Measurements from ENCODE around the gene COX18. TPM values are rescaled to one million over a fixed set of nuclear protein-coding genes. Genes with fewer than 3 reads are reported as not detected.

The COX18 gene
- total RNA-seq, 1 experiment from 2014 or later, result 26.9 TPM

DNA sequence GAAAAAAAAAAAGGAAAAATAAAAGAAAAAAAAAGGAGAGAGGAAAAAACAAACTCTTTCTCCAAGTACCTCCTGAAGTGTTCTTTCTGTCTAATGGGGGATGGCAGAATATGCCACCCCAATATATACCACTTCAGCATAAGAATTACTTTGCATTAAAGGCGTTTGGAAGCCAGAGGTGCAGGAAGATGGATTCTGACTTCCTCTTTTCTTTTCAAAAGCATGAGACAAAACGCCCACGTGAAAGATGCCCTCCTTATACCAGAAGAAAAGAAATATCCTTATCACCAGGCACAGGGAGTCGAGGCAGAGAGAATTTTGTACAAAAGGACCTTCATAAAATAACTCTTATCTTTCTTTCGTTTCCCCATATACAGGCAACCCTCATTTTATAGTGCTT, 40.9 kb downstream of the COX18 start:
- ChIA-PET CTCF (no interaction called here), POLR2A (no interaction called here)
- Mint-ChIP-seq H3K27me3 (ENCODE audit: low read depth) (no peaks in the 10 kb centered on the region), H3K4me3 (no peak overlapping the region), H3K9me3 (peaks cover 12% of the 10 kb centered on the region), H3K27ac (no peak overlapping the region), H3K4me1 (no peaks in the 10 kb centered on the region), H3K36me3 (peaks cover 8% of the 10 kb centered on the region)
- no peak for DNase-seq (ENCODE audit: low spot score)
- no peak for TF ChIP-seq ZNF138 (CRISPR knock-in tag; conservative IDR thresholded peaks at IDR 0.05)
- no peak for TF ChIP-seq TCF7 (CRISPR knock-in tag; IDR thresholded peaks at IDR 0.05; ENCODE audit: low read depth)
- TF ChIP-seq, protein P1, sequence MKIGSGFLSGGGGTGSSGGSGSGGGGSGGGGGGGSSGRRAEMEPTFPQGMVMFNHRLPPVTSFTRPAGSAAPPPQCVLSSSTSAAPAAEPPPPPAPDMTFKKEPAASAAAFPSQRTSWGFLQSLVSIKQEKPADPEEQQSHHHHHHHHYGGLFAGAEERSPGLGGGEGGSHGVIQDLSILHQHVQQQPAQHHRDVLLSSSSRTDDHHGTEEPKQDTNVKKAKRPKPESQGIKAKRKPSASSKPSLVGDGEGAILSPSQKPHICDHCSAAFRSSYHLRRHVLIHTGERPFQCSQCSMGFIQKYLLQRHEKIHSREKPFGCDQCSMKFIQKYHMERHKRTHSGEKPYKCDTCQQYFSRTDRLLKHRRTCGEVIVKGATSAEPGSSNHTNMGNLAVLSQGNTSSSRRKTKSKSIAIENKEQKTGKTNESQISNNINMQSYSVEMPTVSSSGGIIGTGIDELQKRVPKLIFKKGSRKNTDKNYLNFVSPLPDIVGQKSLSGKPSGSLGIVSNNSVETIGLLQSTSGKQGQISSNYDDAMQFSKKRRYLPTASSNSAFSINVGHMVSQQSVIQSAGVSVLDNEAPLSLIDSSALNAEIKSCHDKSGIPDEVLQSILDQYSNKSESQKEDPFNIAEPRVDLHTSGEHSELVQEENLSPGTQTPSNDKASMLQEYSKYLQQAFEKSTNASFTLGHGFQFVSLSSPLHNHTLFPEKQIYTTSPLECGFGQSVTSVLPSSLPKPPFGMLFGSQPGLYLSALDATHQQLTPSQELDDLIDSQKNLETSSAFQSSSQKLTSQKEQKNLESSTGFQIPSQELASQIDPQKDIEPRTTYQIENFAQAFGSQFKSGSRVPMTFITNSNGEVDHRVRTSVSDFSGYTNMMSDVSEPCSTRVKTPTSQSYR (CRISPR knock-in tag; IDR thresholded peaks at IDR 0.05), result no peak
- no peak for TF ChIP-seq SP1 (CRISPR knock-in tag; conservative IDR thresholded peaks at IDR 0.05)
- no peak for TF ChIP-seq CBFB (CRISPR knock-in tag; IDR thresholded peaks at IDR 0.05; ENCODE audit: low read depth)
- no peak for TF ChIP-seq GABPB1 (CRISPR knock-in tag; IDR thresholded peaks at IDR 0.05)
- TF ChIP-seq, protein P2, sequence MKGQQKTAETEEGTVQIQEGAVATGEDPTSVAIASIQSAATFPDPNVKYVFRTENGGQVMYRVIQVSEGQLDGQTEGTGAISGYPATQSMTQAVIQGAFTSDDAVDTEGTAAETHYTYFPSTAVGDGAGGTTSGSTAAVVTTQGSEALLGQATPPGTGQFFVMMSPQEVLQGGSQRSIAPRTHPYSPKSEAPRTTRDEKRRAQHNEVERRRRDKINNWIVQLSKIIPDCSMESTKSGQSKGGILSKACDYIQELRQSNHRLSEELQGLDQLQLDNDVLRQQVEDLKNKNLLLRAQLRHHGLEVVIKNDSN (CRISPR knock-in tag; IDR thresholded peaks at IDR 0.05), result no peak
- TF ChIP-seq MXD4 (CRISPR knock-in tag; IDR thresholded peaks at IDR 0.05; ENCODE audit: borderline replicate concordance), result no peak
- TF ChIP-seq NFATC4 (CRISPR knock-in tag; IDR thresholded peaks at IDR 0.05), result no peak
- TF ChIP-seq E2F1 (CRISPR knock-in tag; IDR thresholded peaks at IDR 0.05), result no peak
- TF ChIP-seq ZNF425 (CRISPR knock-in tag; conservative IDR thresholded peaks at IDR 0.05), result no peak
- TF ChIP-seq, protein P3, sequence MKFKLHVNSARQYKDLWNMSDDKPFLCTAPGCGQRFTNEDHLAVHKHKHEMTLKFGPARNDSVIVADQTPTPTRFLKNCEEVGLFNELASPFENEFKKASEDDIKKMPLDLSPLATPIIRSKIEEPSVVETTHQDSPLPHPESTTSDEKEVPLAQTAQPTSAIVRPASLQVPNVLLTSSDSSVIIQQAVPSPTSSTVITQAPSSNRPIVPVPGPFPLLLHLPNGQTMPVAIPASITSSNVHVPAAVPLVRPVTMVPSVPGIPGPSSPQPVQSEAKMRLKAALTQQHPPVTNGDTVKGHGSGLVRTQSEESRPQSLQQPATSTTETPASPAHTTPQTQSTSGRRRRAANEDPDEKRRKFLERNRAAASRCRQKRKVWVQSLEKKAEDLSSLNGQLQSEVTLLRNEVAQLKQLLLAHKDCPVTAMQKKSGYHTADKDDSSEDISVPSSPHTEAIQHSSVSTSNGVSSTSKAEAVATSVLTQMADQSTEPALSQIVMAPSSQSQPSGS (CRISPR knock-in tag; IDR thresholded peaks at IDR 0.05; ENCODE audit: borderline replicate concordance, low read depth), result no peak
- no peak for TF ChIP-seq RELA (CRISPR knock-in tag; IDR thresholded peaks at IDR 0.05; ENCODE audit: borderline replicate concordance)
- TF ChIP-seq ZNF671 (CRISPR knock-in tag; IDR thresholded peaks at IDR 0.05), result no peak
- no peak for TF ChIP-seq ZNF396 (CRISPR knock-in tag; IDR thresholded peaks at IDR 0.05; ENCODE audit: borderline replicate concordance)
- ATAC-seq, result no peak

- Mint-ChIP-seq H3K27me3 (ENCODE audit: low read depth) (no peaks in the 10 kb centered on the region), H3K4me1 (0 out of 2 replicates have a peak, but pooled peaks cover 2% of the 10 kb centered on the region), H3K4me3 (no peak overlapping the region), H3K9me3 (no peaks in the 10 kb centered on the region), H3K36me3 (no peaks in the 10 kb centered on the region), H3K27ac (no peak overlapping the region)
- DNase-seq (ENCODE audit: low spot score) (no peak), ATAC-seq (peak; percentile 94)
- ChIA-PET POLR2A (interaction anchor here (0.7 kb wide), 1 partner anchor 267 kb away, joined by 10 read pairs; no protein-coding TSS in a partner anchor), CTCF (interaction anchor here (0.5 kb wide), 1 partner anchor 160 kb away, joined by 3 read pairs; no protein-coding TSS in a partner anchor)
- no peak for TF ChIP-seq MYBL2 (CRISPR knock-in tag; IDR thresholded peaks at IDR 0.05)
- no peak for TF ChIP-seq E2F5 (CRISPR knock-in tag; IDR thresholded peaks at IDR 0.05)
- TF ChIP-seq, protein P1 (CRISPR knock-in tag; IDR thresholded peaks at IDR 0.05), result no peak
- TF ChIP-seq ZNF219 (CRISPR knock-in tag; IDR thresholded peaks at IDR 0.05; ENCODE audit: borderline replicate concordance), result no peak
- TF ChIP-seq, protein P4, sequence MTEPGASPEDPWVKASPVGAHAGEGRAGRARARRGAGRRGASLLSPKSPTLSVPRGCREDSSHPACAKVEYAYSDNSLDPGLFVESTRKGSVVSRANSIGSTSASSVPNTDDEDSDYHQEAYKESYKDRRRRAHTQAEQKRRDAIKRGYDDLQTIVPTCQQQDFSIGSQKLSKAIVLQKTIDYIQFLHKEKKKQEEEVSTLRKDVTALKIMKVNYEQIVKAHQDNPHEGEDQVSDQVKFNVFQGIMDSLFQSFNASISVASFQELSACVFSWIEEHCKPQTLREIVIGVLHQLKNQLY (CRISPR knock-in tag; IDR thresholded peaks at IDR 0.05), result no peak
Measured at GRCh38 chr4:73021634-73022033, 47.9 kb downstream of the COX18 start.

Measured in WTC11 (cell line).